DMS 273 (cell line): ENCODE data around the gene ARID4B.
"Not testable (repeated sequence)": the region's sequence is repeated elsewhere in the genome, so short reads cannot be mapped to it uniquely, and the experiment has no call there.

Experiments used
- DNase-seq: peaks from one replicate; lab custom pipeline; 2025; ENCODE audit not compliant: unreplicated experiment; lab: John Stamatoyannopoulos, UW

Gene ARID4B

DNA sequence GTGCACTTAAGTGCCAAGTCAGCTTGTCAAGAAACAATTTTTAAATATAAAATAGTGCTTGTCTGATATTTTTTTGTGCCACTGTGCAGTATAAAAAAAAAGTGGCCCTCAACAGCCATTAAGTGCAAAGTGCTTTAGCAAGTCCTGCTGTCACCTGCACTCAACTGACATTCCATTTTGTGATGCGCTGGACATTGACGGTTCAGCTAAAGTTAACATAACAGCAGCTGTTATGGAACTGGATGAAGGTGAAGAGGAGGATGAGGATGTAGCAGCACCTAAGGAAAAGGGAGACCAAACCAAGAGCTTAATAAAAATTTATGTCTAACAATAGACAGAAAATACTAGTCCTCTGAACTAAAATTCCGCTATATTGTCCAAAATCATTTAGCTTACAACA, 159.6 kb downstream of the ARID4B start:
- no peak for DNase-seq

- peak; percentile 32 for DNase-seq
Observed at GRCh38 chr1:235161685-235162327, 166.2 kb downstream of the ARID4B start.

GRCh38 chr1:235160957-235161684, 166.9 kb downstream of the ARID4B start, which contains the start of gene RBM34:
Gene RBM34, minus strand, starts transcription at chr1:235161250. Its CDS starts 24 bp downstream, at chr1:235161226.
- peak; percentile 96 for DNase-seq

- peak; percentile 81 for DNase-seq
Observed at GRCh38 chr1:235160383-235160956, 167.5 kb downstream of the ARID4B start.

DNA sequence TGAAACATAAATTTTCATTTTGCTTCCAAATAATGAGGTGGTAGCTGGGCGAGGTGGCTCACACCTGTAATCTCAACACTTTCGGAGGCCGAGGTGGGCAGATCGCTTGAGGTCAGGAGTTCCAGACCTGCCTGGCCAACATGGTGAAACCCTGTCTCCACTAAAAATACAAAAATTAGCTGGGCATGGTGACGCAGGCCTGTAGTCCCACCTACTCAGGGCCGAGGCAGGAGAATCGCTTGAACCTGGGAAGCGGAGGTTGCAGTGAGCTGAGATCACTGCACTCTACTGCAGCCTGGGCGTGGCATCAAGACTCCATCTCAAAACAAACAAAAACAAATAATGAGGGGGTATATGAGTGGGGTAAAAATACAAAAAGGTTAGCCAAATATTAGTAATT, 168.0 kb downstream of the ARID4B start:
- not testable (repeated sequence) for DNase-seq

GRCh38 chr1:235159284-235159683, 168.7 kb downstream of the ARID4B start:
- DNase-seq = not testable (repeated sequence)

DNA sequence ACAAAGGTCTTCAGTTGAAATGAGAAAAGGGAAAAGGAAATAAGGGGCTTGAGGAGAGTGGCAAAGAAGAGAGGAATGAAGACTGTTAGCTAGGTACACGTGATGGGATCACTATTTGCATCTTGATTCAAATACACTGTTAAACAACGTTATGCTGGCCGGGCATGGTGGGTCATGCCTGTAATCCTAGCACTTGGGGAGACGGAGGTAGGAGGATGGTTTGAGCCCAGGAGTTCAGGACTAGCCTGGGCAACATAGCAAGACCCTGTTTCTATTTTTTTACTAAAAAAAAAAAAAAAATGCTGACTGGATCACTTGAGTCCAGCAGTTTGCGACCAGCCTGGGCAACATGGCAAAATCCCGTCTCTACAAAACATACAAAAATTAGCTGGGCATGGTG, 169.3 kb downstream of the ARID4B start:
- DNase-seq = no peak

GRCh38 chr1:235157150-235157549, 170.8 kb downstream of the ARID4B start:
- DNase-seq = no peak

DNA sequence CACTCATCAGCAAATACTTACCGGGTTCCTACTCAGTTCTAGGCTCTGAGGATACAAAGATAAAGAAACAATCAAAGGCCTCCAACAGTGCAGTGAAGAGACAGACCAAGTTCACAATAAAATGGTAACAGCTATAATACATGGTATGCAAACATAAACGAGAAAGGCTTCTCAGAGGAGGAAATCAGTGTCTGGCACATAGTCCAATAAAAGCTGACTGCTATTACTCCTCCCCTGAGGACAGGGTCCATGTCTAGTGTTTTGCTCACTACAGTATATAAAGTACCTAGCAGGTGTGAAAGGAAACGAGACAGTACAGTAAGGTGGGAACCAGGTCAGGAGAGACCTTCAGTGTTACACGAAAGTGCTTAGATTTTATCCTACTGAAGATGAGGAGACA, 171.2 kb downstream of the ARID4B start:
- no peak for DNase-seq

- DNase-seq = no peak
Observed at GRCh38 chr1:235156265-235156664, 171.7 kb downstream of the ARID4B start.

DNA sequence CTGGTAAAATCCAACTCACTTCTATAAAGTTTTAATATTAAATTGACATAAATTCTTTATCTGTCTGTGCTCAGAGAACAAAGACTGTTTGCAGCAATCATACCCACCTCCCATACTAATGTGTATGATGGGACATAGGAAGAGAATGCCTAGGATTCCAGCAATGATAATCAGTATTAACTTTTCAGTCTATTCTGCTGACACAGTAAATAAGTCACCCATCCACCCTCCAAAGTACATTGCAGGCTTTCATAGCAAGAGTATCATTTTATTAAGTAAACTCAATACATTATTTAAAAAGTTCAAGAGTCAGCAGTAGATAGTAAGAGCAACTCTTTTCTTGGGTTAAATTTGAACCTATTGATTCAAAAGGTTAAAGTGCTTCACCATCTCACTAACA, 175.7 kb downstream of the ARID4B start:
- DNase-seq = no peak

GRCh38 chr1:235151033-235151432, 176.9 kb downstream of the ARID4B start:
- DNase-seq = no peak

GRCh38 chr1:235149824-235150223, 178.2 kb downstream of the ARID4B start:
- DNase-seq = no peak

- no peak for DNase-seq
Observed at GRCh38 chr1:235147269-235147668, 180.7 kb downstream of the ARID4B start.

DNA sequence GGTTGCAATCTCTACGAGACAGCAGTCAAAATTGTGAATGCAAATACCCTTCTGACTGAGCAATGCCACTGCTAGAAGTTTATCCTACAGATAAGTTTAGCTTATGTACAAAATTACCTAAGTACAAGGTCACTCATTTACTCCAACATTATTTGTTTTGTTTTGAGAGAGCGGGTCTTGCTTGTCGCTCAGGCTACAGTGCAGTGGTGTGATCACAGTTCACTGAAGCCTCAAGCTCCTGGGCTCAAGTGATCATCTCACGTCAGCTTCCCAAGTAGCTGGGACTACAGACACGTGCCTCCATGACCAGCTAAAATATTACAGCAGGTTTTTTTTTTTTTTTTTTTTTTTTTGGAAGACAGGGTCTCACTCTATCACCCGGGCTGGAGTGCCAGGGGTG, 182.3 kb downstream of the ARID4B start:
- no peak for DNase-seq

- DNase-seq = no peak
Observed at GRCh38 chr1:235142991-235143390, 185.0 kb downstream of the ARID4B start.

DNA sequence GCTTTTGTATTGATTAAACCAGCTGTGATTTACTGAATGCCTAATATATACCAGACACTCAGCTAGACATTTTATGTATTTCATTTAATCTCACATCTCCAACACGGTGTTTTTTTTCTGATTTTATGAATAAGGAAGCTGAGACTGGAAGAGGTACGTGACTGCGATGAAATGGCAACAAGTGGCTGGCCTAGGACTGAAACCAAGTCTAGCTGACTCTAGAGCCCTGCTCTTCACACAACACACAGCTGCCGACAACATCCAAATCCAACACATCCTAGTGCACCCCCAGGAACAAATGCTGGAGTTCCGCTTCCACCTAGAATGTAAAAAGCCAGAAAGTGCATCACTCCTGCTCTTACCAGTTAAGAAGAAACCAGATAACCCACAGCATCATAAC, 188.7 kb downstream of the ARID4B start:
- no peak for DNase-seq

- DNase-seq = no peak
Observed at GRCh38 chr1:235138821-235139220, 189.2 kb downstream of the ARID4B start.

GRCh38 chr1:235136111-235136510, 191.9 kb downstream of the ARID4B start:
- peak; percentile 30 for DNase-seq

- DNase-seq = no peak
Observed at GRCh38 chr1:235134171-235134570, 193.8 kb downstream of the ARID4B start.

DNA sequence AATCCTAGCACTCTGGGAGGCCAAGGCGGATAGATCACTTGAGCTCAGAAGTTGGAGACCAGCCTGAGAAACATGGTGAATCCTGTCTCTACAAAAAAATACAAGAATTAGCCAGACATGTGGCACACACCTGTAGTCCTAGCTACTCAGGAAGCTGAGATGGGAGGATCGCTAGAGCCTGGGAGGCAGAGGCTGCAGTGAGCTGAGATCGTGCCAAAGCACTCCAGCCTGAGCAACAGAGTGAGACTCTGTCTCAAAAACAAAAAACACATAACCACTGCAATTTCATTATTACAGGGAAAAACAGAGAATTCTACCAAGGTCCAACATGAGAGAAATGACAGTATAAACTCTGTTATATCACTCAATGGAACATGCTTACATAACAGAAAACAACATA, 194.9 kb downstream of the ARID4B start:
- DNase-seq = no peak

GRCh38 chr1:235131961-235132360, 196.0 kb downstream of the ARID4B start:
- DNase-seq = no peak
